Activated CD4-positive, alpha-beta T cell treated with anti-CD3 and anti-CD28 coated beads, Interleukin-2, amount 50 U/mL, for 16 hours (primary cell): ENCODE results near the gene CLDN9.

Experiments
- DNase-seq: peaks from one replicate; pipeline ENCODE4 v3.0.0-alpha.2; 2020

CLDN9 gene

DNA sequence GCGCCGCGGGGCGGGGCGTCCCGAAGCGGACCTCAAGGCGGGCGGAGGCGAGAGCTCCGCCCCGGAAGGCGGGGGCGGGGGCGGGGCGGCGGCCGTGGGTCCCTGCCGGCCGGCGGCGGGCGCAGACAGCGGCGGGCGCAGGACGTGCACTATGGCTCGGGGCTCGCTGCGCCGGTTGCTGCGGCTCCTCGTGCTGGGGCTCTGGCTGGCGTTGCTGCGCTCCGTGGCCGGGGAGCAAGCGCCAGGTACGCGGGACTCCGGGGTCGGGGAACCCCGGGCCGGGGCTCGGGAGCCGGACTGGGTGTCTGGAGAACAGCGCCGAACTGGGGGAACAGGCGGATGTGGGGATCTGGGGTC, 7.5 kb downstream of the CLDN9 start, which contains the start of gene TNFRSF12A:
Gene TNFRSF12A (plus strand): TSS at position 122 of the 357 bp plus-strand sequence. CDS start 30 bp downstream, at position 152.
- DNase-seq, result peak; percentile 77

DNA sequence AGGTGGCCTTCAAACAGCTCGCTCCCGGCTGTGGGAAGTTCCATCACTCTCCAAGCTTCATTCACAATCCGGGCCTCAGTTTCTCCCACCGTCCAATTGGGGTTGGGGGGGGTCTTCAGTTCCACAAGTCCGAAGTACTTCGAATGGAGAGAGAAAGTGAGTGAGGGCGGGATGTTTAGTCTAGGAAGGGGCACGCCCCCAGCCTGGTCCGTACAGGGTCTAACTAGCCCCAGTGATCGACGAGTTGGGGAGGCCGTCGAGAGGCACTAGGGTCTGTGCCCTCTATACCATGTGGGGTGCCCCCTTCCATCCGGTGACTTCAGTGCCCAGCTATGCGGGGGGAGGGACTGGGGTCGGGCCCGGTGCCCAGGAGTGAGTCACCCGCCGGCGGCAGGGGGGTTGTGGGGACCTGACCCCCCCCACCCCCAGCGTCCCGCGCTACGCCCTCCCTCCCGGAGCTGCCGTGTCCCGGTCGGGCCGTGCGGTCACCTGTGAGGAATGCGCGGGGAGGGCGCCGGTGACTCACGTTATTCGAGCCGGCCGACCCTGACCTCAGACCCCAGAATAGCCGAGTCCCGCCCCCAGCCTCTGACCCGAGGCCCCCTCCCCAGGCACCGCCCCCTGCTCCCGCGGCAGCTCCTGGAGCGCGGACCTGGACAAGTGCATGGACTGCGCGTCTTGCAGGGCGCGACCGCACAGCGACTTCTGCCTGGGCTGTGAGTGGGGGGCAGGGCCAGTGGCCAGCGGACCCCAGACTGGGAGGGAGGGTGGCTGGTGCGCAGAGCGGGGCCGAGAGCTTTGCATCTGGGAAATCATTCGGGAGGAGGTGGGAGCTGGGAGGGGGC, 8.1 kb downstream of the CLDN9 start:
- DNase-seq, result no peak

DNA sequence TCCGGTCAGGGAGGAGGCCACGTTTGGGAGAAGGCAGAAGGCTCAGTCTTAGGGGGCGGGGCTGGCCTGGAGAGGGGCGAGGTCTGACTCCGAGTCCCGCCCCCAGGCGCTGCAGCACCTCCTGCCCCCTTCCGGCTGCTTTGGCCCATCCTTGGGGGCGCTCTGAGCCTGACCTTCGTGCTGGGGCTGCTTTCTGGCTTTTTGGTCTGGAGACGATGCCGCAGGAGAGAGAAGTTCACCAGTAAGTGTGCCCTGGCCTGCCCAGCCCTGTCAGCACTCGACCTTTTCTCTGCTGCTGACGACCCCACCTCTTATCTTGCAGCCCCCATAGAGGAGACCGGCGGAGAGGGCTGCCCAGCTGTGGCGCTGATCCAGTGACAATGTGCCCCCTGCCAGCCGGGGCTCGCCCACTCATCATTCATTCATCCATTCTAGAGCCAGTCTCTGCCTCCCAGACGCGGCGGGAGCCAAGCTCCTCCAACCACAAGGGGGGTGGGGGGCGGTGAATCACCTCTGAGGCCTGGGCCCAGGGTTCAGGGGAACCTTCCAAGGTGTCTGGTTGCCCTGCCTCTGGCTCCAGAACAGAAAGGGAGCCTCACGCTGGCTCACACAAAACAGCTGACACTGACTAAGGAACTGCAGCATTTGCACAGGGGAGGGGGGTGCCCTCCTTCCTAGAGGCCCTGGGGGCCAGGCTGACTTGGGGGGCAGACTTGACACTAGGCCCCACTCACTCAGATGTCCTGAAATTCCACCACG, 8.9 kb downstream of the CLDN9 start:
- peak; percentile 71 for DNase-seq

DNA sequence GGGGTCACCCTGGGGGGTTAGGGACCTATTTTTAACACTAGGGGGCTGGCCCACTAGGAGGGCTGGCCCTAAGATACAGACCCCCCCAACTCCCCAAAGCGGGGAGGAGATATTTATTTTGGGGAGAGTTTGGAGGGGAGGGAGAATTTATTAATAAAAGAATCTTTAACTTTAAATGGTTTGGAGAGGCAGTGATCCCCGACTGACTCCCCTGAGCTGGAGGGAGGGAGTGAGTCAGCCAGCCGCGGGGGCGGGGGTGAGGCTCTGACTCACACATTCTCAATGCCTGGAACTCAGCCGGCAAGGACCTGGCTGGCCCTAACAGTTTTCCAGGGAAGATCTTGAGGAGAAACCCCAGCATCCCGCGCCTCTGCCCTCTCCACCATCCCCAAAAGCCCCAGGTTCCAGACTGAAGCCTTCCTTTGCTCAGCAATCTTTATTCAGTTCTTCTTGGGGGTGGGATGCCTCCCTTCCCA, 9.5 kb downstream of the CLDN9 start:
- peak; percentile 85 for DNase-seq

DNA sequence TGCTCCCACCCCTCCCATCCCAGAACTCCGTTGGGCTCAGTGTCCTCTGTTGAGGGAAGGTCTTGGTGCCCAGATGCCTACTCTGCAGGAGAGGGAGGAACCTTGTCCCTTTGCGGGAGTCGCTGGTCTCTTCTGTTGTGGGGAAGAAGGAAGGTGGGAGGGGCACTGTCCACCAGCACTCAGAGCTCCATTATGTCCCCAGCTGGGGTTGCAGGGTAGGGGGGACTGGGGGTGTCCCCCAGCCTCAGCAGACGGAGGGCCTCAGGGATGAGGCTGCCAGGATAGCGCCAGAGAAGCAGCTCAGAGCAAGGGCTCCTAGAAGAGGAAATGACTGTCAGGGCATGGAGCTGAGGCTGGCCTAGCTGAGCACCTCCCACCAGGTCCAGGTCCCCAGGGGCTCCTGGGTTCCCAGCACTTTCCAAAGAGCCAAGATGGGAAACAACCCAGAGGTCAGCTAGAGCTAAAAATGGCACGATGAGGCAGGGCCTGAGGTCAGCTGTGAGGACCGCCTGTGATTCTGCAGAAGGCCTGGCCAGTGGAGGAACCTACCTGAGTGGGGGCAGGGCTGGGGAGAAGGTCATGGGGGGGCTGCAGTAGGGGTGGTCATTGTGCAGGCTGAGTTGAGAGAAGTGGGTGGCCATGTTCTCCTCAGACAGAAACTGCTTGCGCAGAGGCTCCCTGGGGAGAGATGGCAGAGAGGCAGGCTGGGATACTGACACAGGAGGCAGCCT, 10.1 kb downstream of the CLDN9 start:
- DNase-seq, result peak; percentile 19

DNA sequence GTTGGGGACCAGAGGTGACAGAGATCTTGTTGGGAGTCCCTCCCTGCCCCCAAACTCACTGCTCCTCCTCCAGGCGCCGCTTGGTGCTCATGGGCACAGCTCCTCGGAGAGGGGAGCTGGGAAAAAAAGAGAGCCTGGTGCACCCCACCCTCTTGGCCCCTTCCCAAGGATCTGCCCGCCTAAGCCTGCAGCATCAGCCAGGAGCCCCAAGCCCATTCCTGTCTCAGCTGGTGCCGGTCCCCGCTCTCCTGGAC, 10.6 kb downstream of the CLDN9 start:
- no peak for DNase-seq

DNA sequence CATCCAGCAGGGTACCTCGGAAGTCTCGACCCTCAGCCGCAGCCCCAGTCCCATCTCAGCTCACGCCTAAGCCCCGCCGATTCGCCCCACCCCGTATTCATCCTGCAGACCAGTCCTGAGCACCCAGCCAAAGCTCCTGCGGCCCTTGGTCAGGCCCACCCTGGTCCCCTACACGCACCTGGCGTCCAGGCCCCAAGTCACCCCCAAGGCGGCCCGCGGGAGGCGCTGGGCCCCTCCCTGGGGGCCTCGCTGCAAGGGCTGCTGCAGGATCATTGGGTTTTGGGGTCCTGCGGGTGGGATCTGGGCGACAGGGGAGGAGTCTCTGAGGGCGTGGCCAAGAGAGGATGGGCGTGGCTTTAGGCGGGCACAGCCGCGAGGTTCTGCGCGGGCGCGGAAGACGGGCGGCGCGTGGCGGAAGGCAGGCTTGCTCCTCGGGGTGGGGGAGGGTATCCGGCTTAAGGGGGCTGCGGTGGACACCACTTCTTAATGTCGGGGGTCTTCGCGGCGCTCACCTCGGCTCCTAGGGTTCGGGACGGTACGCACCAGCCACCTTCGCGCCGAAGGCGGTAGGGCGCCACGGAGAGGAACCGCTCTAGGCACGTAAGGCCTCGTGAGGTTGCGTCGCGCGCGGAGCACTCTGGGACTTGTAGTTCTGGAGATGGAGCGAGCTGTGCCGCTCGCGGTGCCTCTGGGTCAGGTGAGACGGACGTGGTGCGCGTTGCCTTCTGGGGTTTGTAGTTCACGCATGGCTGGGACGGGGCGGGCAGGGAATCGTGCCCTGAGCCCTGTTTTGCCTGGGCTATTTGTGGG, 11.2 kb downstream of the CLDN9 start, which contains the start of the genes HCFC1R1 and THOC6:
Gene HCFC1R1 (minus strand): TSS at position 274 of the 810 bp plus-strand sequence. CDS start 1 bp downstream, at position 273.
Gene THOC6 (plus strand): TSS at position 367 of the 810 bp plus-strand sequence. CDS start 292 bp downstream, at position 659.
- DNase-seq, result peak; percentile 98

DNA sequence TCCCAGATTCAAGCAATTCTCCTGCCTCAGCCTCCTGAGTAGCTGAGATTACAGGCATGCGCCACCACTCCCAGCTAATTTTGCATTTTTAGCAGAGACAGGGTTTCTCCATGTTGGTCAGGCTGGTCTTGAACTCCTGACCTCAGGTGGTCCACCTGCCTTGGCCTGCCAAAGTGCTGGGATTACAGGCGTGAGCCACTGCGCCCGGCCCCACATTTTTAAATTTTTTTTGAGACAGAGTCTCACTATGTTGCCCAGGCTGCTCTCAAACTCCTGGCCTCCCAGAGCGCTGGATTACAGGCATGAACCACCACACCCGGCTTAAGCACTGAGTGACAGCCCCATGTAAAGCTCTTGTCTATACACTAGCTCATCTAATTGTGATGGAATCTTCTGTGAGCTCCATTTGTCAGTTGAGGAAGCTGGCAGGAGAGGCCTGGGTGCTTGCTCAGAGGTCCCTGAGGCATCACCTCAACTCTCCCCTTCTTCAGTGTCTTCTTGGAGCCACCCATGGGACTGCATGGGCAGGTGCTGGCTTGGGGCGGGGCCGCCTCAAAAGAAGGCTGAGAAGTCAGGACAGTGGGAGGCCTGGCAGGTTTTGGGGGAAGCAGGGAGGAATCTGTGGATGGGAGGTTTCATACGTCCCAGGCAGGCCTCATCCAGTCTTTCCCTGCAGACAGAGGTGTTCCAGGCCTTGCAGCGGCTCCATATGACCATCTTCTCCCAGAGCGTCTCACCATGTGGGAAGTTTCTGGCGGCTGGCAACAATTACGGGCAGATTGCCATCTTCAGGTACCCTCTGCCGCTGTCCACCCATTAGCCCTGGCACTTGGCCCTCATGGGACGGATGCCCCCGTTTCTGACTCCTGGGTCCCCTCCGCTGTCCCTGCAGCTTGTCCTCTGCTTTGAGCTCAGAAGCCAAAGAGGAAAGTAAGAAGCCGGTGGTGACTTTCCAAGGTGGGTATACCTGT, 12.6 kb downstream of the CLDN9 start:
- no peak for DNase-seq

DNA sequence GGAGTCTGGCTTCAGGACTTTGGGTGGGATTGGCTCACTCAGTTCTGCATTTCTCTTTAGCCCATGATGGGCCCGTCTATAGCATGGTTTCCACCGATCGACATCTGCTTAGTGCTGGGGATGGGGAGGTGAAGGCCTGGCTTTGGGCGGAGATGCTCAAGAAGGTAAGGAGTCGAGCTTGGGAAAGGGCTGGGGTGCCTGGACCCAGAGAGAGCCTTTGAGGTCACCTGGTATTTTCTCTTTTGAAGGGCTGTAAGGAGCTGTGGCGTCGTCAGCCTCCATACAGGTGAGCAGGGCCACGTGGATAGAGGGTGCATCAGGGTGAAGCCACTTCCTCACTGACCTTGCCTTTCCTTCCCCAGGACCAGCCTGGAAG, 13.3 kb downstream of the CLDN9 start:
- DNase-seq, result no peak

DNA sequence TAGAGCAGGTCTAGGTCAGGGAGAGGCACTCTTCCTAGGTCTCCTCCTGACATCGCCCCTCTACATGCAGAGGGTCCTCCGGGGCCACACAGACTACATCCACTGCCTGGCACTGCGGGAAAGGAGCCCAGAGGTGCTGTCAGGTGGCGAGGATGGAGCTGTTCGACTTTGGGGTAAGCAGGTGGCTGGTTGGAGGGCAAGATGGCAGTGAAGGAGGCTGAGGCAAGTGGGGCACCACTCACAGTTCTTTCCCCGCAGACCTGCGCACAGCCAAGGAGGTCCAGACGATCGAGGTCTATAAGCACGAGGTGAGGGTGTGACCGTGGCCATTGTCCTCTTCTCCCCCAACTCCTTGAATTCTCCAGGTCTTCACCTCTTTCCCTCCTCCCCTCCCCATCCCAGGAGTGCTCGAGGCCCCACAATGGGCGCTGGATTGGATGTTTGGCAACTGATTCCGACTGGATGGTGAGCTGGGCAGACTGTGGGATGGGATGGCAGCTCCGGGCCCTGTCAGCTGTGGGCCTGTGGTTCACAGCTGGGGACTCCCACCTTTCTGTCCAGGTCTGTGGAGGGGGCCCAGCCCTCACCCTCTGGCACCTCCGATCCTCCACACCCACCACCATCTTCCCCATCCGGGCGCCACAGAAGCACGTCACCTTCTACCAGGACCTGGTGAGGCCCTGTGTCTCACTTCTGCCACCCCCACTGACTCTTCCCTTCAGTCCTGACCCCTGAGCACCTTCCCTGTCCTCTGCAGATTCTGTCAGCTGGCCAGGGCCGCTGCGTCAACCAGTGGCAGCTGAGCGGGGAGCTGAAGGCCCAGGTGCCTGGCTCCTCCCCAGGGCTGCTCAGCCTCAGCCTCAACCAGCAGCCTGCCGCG, 14.1 kb downstream of the CLDN9 start:
- no peak for DNase-seq

DNA sequence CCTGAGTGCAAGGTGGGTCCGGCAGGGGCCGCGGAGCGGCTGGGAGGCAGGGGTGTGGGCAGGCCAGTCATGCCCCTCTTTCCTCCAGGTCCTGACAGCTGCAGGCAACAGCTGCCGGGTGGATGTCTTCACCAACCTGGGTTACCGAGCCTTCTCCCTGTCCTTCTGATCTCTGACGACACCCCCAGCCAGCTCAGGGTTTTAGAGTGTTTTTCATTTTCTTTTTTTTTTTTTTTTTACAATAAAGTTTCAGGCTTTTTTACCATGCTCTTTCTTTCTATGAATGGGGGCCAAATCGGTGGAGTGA, 14.7 kb downstream of the CLDN9 start:
- DNase-seq, result no peak

DNA sequence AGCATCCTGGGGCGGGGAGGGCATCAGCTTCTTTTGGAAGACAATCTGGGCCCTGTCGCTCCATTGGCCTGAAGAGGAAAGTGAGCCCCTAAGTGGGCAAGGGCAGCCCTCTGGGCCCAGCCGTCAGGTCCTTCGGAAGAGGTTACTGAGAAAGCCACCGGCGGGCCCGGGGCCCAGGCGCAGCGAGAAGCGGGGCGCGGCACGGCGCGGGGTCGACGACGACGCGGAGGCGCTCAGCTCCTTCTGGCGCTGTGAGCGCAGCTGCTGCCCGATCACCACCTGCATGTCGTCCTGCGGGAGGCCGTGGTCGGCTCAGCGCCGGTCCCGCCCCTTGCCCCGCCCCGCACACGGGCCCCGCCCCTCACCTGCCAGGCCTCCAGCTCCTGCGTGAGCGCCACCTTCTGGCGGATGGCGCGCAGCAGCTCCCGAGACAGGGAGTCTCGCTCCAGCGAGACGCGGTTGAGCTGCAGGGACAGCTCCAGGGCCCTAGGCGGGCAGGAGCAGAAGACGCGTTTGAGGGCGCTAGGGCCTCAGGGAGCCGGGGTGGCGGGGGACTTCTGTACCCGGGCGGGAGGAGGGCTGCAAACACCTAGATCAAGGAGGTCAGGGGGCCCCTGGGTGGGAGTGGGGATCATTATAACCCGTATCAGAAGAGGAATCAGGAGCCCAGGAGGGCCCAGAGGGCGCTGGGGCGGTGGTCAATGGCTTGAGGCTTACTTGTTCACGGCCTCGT, 15.4 kb downstream of the CLDN9 start:
- DNase-seq, result peak; percentile 91

DNA sequence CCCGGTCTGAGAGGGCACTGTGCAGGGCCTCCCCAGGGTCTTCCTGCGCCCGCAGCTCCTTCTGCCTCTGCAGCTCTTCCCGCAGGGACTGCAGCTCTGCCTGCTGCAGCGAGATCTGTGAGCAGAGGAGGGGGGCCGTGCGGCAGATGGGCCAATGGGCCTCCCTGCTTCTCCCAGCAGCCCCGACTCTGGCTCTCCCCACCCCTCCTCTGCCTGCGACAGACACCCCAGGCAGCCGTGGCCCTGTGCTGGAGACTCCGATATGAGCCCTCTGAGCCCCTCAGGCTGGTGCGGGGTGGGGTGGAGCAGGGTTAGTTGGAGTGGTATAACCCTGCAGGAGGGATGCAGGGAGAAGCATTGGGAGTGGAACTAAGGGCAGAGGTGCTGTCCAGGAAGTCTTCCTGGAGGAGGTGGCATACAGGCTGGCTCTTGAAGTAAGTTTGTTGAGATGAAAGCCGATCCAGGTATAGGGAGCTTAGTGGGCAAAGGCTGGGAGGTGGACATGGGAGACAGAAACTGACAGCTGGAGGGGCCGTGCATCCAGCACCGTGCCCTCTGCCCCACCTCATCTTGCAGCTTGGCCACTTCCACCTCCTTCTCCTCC, 16.1 kb downstream of the CLDN9 start:
- DNase-seq, result no peak

DNA sequence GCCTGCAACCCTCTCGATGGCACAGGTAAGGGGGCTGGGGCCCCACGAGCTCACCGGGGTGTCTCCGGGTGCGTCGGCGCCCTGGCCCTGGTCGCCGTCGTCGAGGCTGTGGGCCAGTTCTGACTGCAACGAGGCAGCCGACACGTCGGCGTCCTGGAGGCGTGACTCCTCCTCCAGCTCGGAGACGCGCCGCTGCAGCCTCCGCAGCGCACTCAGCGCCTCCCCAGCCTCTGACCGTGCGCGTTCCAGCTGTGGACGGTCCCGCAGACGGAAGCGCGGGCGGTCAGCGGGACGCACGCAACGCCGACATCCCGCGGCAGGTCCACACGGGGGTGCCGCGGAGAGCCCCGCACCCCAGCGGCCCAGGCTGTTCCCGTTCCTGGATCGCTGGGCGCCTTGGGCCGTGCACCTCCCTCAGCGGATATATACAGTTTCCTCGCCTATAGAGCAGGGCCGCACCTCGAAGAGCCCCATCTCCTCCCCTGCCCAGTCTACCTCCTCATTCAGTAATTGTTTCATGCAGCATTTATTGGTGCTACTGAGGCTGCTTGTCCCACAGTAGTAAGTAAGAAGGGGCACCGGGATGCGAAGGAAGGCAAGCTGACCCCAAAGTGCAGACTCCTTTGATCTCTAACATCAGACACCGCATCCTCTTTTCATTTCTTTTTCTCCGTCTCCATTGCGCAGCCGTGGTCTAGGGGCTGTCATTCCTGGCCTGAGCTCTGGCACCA, 16.9 kb downstream of the CLDN9 start:
- DNase-seq, result peak; percentile 59

DNA sequence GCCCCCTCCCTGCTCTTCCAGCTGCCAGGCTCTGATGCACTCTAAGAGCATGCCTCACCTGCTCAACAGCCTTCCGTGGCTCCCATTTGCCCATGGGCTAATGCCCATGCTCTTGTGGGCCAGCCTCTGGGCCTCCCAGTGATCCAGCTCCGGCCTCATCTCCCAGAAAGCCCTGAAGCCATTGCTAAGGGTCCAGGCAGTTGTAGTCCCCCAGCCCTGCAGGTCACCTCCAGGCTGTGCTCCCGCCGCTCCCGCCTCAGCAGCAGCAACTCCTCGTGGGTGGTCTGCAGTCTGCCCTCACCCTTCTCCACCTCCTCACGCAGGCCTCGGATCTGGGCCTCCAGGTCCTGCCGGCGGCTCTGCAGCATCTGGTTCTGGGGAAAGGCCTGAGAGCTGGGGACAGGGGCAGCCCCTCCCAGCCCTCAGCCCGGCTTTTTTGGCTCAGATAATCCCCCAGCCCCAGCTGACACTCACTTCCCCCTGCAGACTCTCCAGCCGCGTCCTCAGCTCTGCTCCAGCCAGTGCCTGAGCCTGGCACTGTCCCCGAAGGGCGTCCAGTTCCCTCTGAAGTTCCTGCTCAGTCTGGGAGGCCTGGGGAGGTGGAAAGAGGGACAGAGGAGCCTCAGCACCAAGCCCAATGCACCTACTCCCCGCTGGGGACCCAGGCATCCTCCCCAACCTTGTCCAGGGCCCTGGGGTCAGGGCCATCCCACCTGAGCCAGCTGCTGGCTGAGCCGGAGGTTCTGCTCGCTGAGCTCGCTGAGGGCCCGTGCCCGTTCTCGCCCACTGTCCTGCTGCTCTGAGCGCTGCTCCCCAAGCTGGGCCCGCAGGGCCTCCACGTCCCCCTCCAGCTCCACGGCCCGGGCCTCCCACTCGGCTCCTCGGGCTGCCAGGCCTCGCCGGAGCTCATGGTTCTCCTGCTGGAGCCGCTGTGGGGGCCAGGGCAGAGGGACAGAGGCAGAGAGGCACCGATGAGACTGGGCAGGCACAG, 17.8 kb downstream of the CLDN9 start:
- no peak for DNase-seq

DNA sequence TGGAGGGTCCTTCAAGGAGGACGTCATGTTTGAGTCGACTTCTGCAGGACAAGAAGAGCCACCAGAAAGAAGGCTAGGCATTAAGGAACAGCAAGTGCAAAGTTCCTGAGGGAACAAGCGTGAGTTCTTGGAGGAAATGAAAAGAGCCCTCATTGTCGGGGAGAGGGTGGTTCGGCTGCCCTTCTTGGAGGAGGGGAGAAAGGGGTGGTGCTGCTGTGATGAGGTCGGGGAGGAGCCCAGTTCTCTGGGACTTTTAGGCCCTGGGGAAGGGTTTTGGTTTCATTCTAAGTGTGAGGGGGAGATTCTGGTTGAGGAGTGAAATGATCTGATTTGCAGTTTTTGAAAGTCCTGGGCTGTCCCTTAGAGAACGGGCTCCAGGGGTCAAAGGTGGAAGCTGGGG, 19.9 kb downstream of the CLDN9 start:
- no peak for DNase-seq

DNA sequence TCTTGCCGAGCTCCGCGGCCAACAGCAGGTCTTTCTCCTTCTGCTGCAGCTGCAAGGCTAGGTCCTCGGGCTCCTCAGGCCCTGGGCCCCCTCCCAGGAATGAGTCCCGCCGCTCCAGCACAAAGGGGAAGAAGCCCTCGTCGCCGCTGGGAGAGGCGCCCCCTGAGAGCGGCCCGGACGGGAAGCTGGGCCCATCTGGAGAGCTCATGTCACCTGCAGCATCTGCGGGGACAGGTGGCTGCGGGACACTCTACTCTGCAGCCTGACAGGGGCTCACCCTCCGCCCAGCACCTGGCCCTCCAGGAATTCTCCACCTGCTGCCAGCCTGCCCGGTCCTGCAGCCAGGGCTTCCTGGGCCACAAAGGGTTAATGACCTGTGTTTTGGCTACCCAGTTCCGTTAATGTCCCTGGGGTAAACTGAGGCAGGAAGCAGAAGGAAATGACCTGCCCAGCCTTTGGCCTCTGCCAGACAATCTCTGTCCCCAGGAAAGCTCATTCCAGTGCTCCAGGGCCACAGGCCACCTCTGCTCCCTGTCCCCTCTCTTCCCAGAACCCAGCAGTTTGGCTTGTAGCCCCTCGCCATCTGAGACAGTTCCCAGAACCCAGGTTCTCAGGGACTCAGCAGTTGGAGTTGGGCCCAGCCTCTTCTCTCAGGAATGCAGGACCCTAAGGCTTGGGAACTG, 22.7 kb downstream of the CLDN9 start:
- DNase-seq, result no peak
